NCI-H748 (cell line): ENCODE results near the gene BSG.
"Not testable (repeated sequence)": the region's sequence is repeated elsewhere in the genome, so short reads cannot be mapped to it uniquely, and the experiment has no call there.

ENCODE experiments used
- DNase-seq: peaks from one replicate; lab custom pipeline; 2025; ENCODE audit not compliant: unreplicated experiment; lab: John Stamatoyannopoulos, UW

The BSG gene

DNA sequence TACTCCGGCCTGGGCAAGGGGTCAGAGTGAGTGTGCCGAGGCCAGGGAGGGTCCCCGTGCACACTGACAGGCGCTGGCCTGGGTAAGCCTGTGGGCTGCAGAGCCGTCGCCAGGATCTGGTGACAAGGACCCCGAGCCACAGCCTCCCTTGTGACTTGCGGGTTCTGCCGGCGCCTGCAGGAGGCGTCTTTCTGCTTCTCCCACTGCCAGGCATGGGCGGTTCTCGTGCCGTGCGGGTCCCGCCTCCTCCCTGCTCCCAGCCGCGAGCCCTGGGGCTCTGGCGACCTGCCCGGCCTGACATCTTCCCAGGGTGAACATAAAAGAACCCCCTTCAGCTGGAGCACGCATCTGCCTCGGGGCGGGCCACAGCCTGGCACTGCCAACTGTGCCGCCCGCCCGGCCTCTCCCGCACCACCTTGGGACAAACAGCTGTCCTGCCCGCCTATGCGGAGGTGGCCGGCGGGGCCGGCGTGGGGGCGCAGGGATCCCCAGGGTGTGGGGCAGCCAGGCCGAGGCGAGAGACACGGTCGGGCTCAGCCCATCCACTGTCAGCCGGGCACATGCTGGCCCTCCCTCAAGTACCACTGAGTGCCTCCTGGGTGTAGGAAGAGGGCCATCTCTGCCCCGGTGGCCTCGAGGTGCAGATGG, 15.8 kb downstream of the BSG start:
- DNase-seq: peak; percentile 87

DNA sequence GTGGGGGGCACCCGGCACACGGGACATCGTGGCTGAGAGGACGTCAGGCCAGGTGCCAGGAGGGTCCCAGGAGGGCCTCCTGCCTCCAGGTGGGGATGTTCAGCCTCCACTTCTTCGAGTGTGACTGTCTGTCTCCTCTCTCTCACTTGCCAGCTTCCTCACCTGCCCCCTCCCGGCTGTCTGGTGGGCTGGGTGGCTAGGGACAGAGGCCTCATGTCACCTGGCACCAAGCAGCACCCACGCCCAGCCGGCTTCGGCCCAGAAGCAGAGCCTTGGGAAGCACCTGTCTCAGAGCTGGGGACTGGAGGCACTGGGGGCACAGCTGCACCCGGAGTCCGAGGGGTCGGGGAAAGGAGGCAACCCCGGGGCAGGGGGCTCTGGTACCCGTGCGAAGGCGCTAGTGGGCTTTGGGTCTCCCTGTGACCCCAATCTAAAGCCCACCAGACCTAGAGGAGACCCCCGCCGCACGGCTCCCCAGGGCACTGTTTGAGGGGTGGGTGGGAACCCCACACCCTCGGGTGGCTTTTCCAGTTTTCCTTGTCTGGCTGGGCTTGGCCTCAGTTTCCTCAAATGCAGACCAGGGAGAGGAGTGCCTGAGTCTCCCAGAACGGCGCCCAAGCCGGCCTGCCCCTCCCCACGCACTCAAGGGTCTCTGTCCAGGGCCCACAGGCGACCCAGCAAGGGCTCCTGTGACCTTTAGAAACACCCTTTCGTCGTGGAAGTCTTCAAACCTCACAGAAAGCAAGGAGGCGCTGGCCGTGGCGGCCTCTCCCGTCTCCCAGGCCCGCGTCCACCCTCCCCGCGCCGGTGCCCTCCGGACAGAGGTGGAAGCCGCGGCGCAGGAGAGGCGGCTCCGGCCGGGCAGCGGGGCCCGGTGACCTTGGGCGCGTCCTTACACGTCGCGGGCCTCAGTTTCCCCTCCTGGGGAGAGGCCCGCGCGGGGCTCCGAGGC, 16.6 kb downstream of the BSG start:
- peak; percentile 68 for DNase-seq

DNA sequence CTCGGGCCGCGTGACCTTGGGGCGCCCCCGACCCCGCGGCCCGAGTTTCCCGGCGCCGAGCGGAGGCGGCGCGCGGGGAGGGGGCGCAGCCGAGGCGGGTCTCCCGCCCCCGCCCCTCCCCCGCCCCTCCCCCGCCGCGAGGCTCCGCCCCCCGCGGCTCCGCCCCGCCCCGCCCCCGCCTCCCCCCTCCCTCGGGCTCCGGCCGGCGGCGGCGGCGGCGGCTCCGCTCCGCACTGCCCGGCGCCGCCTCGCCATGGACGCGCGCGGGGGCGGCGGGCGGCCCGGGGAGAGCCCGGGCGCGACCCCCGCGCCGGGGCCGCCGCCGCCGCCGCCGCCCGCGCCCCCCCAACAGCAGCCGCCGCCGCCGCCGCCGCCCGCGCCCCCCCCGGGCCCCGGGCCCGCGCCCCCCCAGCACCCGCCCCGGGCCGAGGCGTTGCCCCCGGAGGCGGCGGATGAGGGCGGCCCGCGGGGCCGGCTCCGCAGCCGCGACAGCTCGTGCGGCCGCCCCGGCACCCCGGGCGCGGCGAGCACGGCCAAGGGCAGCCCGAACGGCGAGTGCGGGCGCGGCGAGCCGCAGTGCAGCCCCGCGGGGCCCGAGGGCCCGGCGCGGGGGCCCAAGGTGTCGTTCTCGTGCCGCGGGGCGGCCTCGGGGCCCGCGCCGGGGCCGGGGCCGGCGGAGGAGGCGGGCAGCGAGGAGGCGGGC, 17.4 kb downstream of the BSG start, which contains the start of gene HCN2:
Gene HCN2 (plus strand): TSS at position 189 of the 703 bp plus-strand sequence. CDS start 65 bp downstream, at position 254.
- DNase-seq: peak; percentile 49

DNA sequence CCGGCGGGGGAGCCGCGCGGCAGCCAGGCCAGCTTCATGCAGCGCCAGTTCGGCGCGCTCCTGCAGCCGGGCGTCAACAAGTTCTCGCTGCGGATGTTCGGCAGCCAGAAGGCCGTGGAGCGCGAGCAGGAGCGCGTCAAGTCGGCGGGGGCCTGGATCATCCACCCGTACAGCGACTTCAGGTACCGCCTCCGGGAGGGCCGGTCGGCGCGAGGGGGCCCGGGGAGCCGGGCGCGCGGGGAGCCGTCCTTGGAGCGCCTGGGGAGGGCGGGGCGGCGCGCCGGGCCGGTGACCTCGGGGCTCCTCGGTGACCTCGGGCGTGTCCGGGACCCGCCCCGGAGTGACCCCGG, 18.0 kb downstream of the BSG start:
- peak; percentile 55 for DNase-seq

DNA sequence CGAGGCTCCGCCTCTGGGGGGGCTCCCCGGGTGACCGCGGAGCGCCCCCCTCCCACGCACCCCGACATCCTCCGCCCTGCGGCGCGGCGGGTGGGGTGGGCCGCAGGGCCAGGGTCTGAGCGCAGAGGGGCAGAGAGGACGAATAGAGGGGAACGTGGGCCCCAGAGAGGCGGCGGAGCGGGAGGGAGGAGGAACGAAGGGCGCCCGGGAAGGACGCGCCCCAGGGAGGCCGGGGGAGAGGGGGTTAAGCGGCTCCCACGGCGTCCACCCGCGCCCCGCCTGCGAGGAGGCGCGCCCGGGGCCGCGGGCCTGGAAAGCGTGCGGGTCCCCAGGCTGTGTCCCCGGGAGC, 18.3 kb downstream of the BSG start:
- DNase-seq: no peak

DNA sequence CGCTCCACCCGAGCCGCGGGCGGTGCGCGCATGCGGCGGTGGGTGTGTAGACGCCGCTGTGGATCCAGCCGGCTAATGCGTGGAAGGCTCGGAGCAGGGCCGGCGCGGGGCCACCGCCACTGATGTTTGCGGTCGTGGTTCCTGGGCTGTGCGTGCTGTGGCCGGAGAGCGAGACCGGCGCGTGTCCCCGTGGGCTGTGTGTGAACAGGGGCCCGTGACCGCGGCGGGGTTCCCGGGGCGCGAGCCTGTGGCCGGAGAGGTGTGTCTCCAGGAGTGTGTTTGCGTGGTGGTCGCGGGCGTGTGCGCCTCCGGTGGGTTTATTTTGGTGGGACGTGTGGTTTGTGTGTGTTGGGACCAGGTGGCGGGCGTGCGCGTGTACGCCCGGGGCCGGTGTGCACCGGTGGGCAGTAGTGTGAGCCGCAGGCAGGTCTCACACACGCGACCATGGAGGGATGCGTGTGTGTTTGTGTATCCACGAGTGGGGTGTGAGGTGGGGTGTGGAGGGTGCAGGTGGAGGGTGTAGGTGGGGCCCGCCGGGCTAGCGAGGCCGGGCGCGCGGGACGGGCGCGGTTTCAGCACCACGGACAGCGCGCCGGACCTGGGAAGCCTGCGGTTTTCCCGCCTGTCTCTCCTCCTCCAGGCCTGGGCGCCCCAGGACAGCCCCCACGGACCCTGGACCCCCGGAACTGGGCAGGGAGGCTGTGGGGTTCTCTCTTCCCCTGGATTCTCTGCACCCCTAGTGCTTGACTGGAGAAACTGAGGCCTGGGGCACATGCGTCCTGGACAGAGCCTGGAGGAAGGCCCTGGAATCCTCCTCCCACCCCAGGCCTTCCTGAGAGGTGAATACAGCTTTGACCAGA, 18.9 kb downstream of the BSG start:
- no peak for DNase-seq

DNA sequence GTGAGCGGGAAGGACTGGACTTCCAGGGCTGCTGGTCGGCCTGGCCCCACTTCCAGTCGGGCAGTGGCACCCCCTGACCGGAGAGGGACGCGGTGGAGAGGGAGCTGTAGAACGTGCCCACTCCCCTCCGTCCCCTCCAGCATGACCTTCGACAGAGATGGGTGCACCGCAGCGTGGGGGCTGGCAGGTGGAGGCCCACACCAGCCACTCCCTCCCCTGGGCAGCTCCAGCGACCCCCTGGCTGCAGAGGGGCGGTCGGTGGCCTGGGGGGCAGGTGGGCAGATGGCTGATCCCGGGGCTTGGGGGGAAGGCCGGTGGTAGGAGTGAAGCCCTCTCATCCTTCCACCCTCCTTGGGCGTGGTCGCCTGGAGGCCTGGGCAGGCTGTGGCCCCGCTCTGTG, 19.7 kb downstream of the BSG start:
- no peak for DNase-seq

DNA sequence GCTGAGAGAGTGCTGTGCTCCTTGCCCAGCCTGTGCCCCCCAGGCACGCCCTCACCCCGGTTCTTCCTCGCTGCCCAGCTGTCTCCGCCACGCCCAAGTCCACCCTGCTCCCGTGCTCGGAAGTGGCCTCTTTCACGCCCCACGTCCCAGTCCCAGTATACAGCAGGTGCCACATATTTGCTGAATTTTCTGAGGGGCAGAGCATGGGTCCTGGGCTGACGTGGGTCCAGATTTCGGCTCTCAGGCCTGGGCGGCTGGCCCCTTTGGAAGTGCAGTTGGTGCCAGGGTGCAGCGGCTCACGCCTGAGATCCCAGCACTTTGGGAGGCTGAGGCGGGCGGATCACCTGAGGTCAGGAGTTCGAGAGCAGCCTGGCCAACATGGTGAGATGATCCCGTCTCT, 20.7 kb downstream of the BSG start:
- DNase-seq: no peak

DNA sequence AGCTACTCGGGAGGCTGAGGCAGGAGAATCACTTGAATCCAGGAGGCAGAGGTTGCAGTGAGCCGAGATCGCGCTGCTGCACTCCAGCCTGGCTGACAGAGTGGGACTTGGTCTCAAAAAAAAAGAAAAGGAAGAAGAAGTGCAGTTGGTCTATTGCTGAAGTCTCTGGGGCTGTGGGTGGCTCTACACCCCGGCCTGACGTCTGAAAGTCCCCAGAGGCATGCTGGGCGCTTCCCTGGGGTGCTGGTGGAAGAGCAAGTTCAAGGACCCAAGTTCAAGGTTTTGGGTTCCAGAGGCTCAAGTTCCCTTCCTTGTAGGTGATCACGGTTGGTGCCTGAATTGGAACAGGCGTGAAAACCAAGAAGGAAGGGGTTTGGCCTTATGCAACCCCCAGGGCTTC, 21.1 kb downstream of the BSG start:
- no peak for DNase-seq

DNA sequence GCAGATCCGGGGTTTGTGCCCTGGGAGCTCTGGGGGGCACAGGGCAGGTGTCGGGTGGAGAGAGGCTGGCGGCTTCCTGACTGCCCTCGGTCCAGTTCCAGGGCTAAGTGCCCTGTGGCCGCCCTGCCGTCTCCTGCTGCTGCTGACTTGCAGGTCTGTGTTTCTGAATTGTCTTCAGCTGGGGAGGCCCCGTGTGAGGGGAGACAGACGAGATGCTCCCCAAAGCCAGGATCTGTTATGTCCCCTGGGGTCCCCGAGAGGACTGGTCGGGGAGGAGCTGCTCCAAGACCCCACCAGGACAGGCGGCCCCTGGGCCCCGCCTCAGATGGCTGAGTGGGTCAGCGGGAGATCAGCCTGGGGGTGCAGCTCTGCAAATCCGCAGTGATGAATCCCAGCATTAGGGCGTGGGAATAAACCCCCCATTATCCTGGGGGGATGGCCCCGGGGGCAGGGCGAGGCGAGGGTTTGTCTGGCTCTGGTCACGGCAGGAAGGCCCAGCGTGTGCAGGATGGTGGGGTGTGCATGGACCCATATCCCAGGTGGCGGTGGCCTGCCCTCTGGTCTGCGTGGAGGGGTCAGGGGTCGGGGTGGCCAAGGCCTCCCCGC, 22.0 kb downstream of the BSG start:
- no peak for DNase-seq

DNA sequence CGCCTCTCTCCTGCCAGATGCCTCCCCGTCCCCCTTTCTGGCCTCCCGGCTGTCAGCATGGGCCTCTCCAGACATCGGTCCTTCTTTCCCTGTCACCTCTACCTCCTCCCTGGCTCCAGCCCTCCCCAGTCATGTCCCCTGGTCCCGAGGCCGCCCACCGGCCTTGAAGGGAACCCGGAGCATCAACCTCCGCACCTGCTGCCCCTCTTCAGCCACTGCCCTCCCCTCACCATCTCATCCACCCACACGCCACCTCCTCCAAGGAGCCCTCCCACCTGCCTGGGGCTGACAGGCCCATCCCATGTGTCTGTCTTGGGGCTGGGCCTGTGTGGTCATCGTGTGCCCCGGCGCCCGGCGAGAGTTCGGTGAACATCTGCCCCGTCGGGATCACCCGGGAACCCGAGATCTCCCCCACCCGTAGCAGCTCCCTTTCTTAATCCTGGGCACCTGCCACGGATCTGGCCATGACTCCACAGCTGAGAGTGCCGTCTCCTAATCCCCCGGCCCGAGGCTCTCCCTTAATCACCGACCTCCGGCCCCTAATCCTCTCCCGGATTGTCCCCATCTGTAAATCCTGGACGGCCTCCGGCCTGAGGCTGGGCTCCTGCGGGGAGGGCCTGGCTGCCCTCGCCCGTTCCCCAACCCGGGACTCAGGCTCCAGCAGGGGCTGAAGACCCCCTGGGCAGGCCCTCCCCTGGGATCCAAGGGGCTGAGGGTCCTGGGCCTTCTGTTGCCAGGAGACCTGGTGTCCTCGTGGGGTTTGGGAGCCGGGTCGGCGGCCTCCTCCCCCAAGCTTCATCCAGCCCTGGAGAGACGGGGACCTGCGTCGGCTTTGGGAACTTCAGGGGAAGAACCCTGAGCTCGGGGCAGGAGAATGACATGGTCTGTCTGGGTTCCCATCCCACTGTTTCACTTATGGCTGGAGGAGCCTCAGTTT, 23.2 kb downstream of the BSG start:
- DNase-seq: no peak

DNA sequence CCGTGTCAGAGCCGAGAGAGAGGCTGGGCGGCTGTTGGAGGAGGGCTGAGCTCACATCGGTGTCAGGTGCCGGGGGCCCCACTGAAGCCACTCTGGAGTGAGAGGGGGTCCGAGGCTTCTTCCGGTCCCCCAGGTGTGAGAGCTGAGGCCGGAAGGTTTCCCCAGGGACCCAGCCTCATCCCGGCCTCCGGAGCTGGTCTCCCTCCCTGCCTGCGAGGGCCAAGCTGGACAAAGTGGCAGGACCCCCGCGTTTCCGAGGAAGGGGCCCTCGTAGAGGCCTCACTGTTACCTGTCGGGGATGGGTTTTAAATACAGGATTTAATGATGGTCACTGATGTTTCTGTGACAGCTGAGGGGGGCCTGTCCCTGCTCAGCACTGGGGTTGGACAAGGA, 23.9 kb downstream of the BSG start:
- DNase-seq: no peak

DNA sequence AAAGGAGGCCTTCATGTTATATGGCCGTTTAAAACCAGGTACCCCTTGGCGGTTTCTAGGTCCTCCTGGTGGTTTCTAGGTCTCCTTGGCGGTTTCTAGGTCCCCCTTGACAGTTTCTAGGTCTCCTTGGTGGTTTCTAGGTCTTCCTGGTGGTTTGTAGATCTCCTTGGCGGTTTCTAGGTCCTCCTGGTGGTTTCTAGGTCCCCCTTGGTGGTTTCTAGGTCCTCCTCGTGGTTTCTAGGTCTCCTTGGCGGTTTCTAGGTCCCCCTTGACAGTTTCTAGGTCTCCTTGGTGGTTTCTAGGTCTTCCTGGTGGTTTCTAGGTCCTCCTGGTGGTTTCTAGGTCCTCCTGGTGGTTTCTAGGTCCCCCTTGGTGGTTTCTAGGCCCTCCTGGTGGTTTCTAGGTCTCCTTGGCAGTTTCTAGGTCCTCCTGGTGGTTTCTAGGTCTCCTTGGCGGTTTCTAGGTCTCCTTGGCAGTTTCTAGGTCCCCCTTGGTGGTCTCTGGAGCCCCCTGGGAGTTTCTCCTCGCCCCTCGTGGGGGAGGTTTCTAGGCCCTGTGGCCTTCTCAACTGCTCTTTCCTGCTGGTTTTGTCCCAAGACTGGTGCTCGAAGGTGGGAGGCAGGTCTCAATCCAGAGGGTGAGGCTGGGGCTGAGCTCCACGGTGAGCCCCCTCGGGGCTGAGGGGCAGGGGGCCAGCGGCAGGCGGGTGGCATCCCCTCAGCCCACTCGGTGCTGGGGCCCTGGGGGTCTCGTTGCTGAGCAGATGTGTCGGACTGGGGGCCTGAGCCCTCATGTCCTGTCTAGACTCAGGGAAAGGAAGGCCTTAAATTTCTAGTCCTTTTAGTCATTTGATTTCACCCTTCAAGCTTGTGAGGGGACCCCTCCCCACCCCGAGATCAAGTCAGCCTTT, 25.3 kb downstream of the BSG start:
- DNase-seq: no peak

DNA sequence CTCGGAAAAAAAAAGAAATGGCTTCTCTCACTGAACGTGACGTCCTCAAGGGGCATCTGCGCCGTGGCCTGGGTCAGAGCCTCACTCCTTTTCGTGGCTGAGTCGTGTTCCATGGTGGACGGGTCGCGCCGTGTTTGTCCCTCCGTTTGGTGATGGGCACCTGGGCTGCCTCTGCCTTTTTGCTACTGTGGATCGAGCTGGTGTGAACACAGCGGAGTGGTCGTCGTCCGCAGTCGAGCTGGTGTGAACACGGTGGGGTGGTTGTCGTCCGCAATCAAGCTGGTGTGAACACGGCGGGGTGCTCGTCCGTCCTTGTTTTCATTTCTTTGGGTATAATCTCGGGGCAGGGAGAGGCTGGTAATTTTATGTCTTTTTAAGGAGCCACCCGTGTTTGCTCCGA, 28.9 kb downstream of the BSG start:
- no peak for DNase-seq

DNA sequence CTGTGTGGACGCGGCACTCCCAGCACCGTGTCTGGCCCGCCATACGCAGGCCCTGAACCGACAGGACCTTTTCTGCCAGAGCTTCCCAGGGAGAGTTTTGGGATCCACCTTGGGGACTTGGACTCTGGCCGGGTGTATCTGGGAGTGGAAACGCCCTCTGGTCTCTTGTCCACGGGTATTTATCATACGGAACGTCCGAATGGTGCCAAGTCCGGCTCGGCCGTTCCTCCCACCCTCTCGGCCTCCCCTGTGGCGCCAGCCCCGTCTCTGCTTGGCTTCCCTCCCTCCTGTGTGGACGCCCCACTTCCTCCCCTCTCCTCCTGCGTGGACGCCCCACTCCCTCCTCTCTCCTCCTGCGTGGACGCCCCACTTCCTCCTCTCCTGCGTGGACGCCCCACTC, 29.4 kb downstream of the BSG start:
- no peak for DNase-seq

DNA sequence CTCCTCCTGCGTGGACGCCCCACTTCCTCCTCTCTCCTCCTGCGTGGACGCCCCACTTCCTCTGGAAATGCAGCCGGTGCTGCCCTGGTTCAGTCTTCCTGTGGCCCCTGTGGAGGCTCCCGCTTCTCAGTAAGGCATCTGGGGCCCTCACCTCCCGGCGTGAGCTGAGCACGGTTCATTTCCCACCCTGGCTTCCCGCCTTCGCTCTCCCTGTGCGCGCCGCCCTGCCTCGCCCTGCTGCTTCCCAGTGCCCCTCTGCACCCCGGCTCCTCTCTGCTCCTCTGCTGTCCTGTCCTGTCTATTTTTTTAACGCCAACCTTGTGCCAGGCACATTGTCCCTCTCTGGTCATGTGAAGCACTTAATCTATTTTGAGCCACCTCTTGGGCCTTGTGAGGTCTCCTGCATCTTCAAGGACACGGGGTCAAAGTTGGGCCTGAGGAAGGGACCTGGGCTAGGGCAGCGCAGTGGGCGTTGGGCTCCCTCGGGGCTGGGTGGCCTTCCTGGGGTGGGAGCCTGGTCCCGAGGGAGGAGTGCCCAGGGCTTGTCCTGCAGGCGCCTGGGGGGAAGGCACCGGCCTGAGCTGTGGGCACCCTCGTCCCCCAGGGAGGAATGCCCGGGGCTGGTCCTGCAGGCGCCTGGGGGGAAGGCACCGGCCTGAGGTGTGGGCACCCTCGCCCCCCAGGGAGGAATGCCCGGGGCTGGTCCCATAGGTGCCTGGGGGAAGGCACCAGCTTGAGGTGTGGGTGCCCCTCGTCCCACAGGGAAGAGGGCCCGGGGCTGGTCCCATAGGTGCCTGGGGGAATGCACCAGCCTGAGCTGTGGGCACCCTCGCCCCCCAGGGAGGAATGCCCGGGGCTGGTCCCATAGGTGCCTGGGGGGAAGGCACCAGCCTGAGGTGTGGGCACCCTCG, 30.2 kb downstream of the BSG start:
- no peak for DNase-seq

DNA sequence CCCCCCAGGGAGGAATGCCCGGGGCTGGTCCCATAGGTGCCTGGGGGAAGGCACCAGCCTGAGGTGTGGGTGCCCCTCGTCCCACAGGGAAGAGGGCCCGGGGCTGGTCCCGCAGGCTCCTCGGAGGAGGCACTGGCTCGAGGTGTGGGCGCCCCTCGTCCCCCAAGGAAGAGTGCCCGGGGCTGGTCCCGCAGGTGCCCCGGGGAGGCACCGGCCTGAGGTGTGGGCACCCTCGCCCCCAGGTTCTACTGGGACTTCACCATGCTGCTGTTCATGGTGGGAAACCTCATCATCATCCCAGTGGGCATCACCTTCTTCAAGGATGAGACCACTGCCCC, 30.9 kb downstream of the BSG start:
- DNase-seq: not testable (repeated sequence)

DNA sequence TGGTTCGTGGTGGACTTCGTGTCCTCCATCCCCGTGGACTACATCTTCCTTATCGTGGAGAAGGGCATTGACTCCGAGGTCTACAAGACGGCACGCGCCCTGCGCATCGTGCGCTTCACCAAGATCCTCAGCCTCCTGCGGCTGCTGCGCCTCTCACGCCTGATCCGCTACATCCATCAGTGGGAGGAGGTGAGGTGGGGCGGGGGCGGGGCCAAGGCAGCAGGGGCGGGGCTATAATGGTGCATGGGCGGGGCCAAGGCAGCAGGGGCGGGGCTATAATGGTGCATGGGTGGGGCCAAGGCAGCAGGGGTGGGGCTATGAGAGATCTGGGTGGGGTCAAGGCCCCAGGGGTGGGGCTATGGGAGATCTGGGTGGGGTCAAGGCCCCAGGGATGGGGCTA, 31.4 kb downstream of the BSG start:
- not testable (repeated sequence) for DNase-seq
